Neural cell (in vitro differentiated cells): ENCODE data around the gene NOX4. TPM values are rescaled to one million over a fixed set of nuclear protein-coding genes. Genes with fewer than 3 reads are reported as not detected.
A peak's percentile ranks its signal among the peaks of the same experiment; 100 is the strongest.

ENCODE experiments used
- H2AFZ ChIP-seq: fragments of 200-600, 300-800 bp; sonication (generic), shearing (Covaris generic); 2 replicates; pipeline ENCODE4 v1.6.0; 2014; ENCODE audit warnings: low read depth, mild to moderate bottlenecking, antibody characterized with exemption, low read length, moderate library complexity
- H3F3A ChIP-seq: fragments of 200-600 bp; shearing (Covaris generic); 2 replicates; pipeline ENCODE4 v1.6.1; 2016; ENCODE audit warnings: mild to moderate bottlenecking, moderate library complexity, mixed read lengths, antibody characterized with exemption, low read length; ENCODE audit not compliant: insufficient read depth, poor library complexity, severe bottlenecking
- H3K27ac ChIP-seq: fragments of 200-600, 300-800 bp; sonication (generic), shearing (Covaris generic); 2 replicates; pipeline ENCODE4 v1.5.1; 2014; ENCODE audit warnings: mild to moderate bottlenecking, low read length, moderate library complexity
- H3K27me3 ChIP-seq: fragments of 300-800, 200-600 bp; sonication (generic), shearing (Covaris generic); 2 replicates; pipeline ENCODE4 v1.6.0; 2014; ENCODE audit warnings: mild to moderate bottlenecking, low read depth, low read length, moderate library complexity; ENCODE audit not compliant: insufficient read depth
- H3K36me3 ChIP-seq: fragments of 300-800, 200-600 bp; sonication (generic), shearing (Covaris generic); 2 replicates; pipeline ENCODE4 v1.5.1; 2014; ENCODE audit warnings: mild to moderate bottlenecking, antibody characterized with exemption, low read length, moderate library complexity; ENCODE audit not compliant: insufficient read depth
- H3K4me2 ChIP-seq: fragments of 300-800, 200-600 bp; sonication (generic), shearing (Covaris generic); 2 replicates; pipeline ENCODE4 v1.6.0; 2014; ENCODE audit warnings: mild to moderate bottlenecking, low read length
- H3K4me3 ChIP-seq: fragments of 300-800, 200-600 bp; sonication (generic), shearing (Covaris generic); 2 replicates; pipeline ENCODE4 v1.5.1; 2014; ENCODE audit warnings: mild to moderate bottlenecking, low read length, moderate library complexity
- H3K79me2 ChIP-seq: fragments of 200-600 bp; shearing (Covaris generic); replicated peaks from 2 replicates; pipeline ENCODE4 v1.6.0; 2014; ENCODE audit warnings: mild to moderate bottlenecking, low read length, moderate library complexity; ENCODE audit not compliant: insufficient read depth
- H3K9ac ChIP-seq: fragments of 300-800, 200-600 bp; sonication (generic), shearing (Covaris generic); 2 replicates; pipeline ENCODE4 v1.6.1; 2016; ENCODE audit warnings: mild to moderate bottlenecking, low read length, mixed read lengths
- H3K9me2 ChIP-seq: fragments of 200-600 bp; shearing (Covaris generic); 2 replicates; pipeline ENCODE4 v1.6.1; 2016; ENCODE audit warnings: mild to moderate bottlenecking, low read length, mixed read lengths; ENCODE audit not compliant: insufficient read depth
- H3K9me3 ChIP-seq: fragments of 200-600, 300-800 bp; sonication (generic), shearing (Covaris generic); 2 replicates; pipeline ENCODE4 v1.6.1; 2016; ENCODE audit warnings: mild to moderate bottlenecking, mixed run types, low read length, moderate library complexity, mixed read lengths
- H4K20me1 ChIP-seq: fragments of 200-600 bp; shearing (Covaris generic); 2 replicates; pipeline ENCODE4 v1.6.1; 2016; ENCODE audit warnings: mild to moderate bottlenecking, mixed run types; ENCODE audit not compliant: insufficient read depth
- CTCF ChIP-seq: fragments of 450-650 bp; IDR thresholded peaks from 2 replicates; pipeline ENCODE4 v1.5.1; 2014; ENCODE audit warnings: antibody characterized with exemption, mild to moderate bottlenecking, moderate library complexity; ENCODE audit not compliant: poor library complexity, severe bottlenecking
- EP300 ChIP-seq: fragments of 450-650 bp; conservative IDR thresholded peaks from 2 replicates; pipeline ENCODE4 v1.6.1; 2014; ENCODE audit warnings: antibody characterized with exemption, mild to moderate bottlenecking, moderate library complexity; ENCODE audit not compliant: poor library complexity, severe bottlenecking
- EZH2 ChIP-seq: fragments of 200-600, 300-800 bp; shearing (Covaris generic), sonication (generic); IDR thresholded peaks from 2 replicates; pipeline ENCODE4 v1.6.1; 2014; ENCODE audit warnings: antibody characterized with exemption, low read length, borderline replicate concordance, mild to moderate bottlenecking; ENCODE audit not compliant: insufficient read depth, poor library complexity, severe bottlenecking
- MXI1 ChIP-seq: fragments of 450-650 bp; conservative IDR thresholded peaks from 2 replicates; pipeline ENCODE4 v1.6.1; 2014; ENCODE audit warnings: antibody characterized with exemption, mild to moderate bottlenecking; ENCODE audit not compliant: poor library complexity, severe bottlenecking
- POLR2AphosphoS5 ChIP-seq: IDR thresholded peaks from 2 replicates; pipeline ENCODE4 v1.6.1; 2012
- RAD21 ChIP-seq: fragments of 450-650 bp; conservative IDR thresholded peaks from 2 replicates; pipeline ENCODE4 v1.6.1; 2014; ENCODE audit warnings: antibody characterized with exemption, mild to moderate bottlenecking, moderate library complexity
- SMC3 ChIP-seq: fragments of 450-650 bp; conservative IDR thresholded peaks from 2 replicates; pipeline ENCODE4 v1.6.1; 2014; ENCODE audit warnings: antibody characterized with exemption, mild to moderate bottlenecking, moderate library complexity; ENCODE audit not compliant: poor library complexity
- TAF1 ChIP-seq: IDR thresholded peaks from 2 replicates; pipeline ENCODE4 v1.6.1; 2012; ENCODE audit warnings: low read depth
- polyA plus RNA-seq: library from polyadenylated mRNA; depleted of rRNA; stranded (reverse); fragments of >200 nt; gene quantifications from 2 replicates; pipeline ENCODE4 v1.2.3, GENCODE V29; 2014
- TF ChIP-seq, protein P1 (sequence below): IDR thresholded peaks from 2 replicates; pipeline ENCODE4 v1.6.1; 2012; ENCODE audit warnings: borderline replicate concordance

Gene NOX4
- polyA plus RNA-seq, 1 donor from 2014 or later: 0.71 TPM

DNA sequence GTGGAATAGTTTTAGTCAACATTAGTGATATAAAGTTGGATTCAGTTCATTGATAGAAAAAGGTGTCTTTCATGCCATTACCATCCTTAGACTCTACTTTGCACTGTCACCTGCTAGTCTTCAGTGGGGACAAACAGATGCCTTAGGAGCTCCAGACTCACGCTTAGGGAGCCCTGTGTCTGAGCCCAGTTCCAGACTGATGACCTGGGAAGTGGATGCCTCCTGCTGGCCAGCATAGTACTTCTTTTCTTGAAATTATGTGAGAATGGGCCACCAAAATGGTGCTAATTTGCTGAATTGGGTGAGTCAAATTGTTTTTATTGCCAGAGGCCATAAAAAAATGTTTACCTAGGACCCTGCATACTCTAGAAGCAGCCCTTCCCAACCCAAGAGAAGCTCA is 53.9 kb downstream of the NOX4 start:
- Histone ChIP-seq H3K9me2 (no peaks in the 10 kb centered on the region), H3K27ac (no peak overlapping the region), H3F3A (no peaks in the 10 kb centered on the region), H3K9me3 (no peaks in the 10 kb centered on the region), H3K9ac (no peak overlapping the region), H4K20me1 (no peaks in the 10 kb centered on the region), H3K36me3 (no peaks in the 10 kb centered on the region), H2AFZ (no peak overlapping the region), H3K4me2 (no peak overlapping the region), H3K79me2 (no peaks in the 10 kb centered on the region), H3K27me3 (no peaks in the 10 kb centered on the region), H3K4me3 (no peak overlapping the region)
- TF ChIP-seq SMC3 (no peak), EZH2 (no peak)
- TF ChIP-seq, protein P1, sequence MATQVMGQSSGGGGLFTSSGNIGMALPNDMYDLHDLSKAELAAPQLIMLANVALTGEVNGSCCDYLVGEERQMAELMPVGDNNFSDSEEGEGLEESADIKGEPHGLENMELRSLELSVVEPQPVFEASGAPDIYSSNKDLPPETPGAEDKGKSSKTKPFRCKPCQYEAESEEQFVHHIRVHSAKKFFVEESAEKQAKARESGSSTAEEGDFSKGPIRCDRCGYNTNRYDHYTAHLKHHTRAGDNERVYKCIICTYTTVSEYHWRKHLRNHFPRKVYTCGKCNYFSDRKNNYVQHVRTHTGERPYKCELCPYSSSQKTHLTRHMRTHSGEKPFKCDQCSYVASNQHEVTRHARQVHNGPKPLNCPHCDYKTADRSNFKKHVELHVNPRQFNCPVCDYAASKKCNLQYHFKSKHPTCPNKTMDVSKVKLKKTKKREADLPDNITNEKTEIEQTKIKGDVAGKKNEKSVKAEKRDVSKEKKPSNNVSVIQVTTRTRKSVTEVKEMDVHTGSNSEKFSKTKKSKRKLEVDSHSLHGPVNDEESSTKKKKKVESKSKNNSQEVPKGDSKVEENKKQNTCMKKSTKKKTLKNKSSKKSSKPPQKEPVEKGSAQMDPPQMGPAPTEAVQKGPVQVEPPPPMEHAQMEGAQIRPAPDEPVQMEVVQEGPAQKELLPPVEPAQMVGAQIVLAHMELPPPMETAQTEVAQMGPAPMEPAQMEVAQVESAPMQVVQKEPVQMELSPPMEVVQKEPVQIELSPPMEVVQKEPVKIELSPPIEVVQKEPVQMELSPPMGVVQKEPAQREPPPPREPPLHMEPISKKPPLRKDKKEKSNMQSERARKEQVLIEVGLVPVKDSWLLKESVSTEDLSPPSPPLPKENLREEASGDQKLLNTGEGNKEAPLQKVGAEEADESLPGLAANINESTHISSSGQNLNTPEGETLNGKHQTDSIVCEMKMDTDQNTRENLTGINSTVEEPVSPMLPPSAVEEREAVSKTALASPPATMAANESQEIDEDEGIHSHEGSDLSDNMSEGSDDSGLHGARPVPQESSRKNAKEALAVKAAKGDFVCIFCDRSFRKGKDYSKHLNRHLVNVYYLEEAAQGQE: no peak

- Histone ChIP-seq H3F3A (no peaks in the 10 kb centered on the region), H3K79me2 (no peaks in the 10 kb centered on the region), H2AFZ (no peak overlapping the region), H4K20me1 (no peaks in the 10 kb centered on the region), H3K9ac (no peak overlapping the region), H3K4me2 (no peak overlapping the region), H3K27me3 (no peaks in the 10 kb centered on the region), H3K36me3 (no peaks in the 10 kb centered on the region), H3K4me3 (no peak overlapping the region), H3K27ac (no peak overlapping the region), H3K9me2 (no peaks in the 10 kb centered on the region), H3K9me3 (no peaks in the 10 kb centered on the region)
- TF ChIP-seq POLR2AphosphoS5 (peak; percentile 58), MXI1 (no peak), TAF1 (no peak), CTCF (no peak), EZH2 (no peak), EP300 (peak; percentile 58), RAD21 (no peak), SMC3 (no peak)
- TF ChIP-seq, protein P1: peak; percentile 72
These were observed 55.1 kb downstream of the NOX4 start for GRCh38 chr11:89436071-89436470.
